H1 (cell line): ENCODE data around the gene SYTL5. TPM values are rescaled to one million over a fixed set of nuclear protein-coding genes. Genes with fewer than 3 reads are reported as not detected.

ENCODE experiments used
- CBX8 ChIP-seq: fragments of 300-800, 300-1000 bp; sonication (generic); IDR thresholded peaks from 2 replicates; pipeline ENCODE4 v1.7.1; 2016; ENCODE audit warnings: low read depth, low read length, borderline replicate concordance
- GTF2F1 ChIP-seq: IDR thresholded peaks from 2 replicates; pipeline ENCODE4 v1.6.1; 2012; ENCODE audit warnings: low read depth, low read length, improper control_type of control experiment, borderline replicate concordance
- SIX5 ChIP-seq: IDR thresholded peaks from 2 replicates; pipeline ENCODE4 v1.6.1; 2011; ENCODE audit warnings: mild to moderate bottlenecking, low read depth, low read length
- SP2 ChIP-seq: IDR thresholded peaks from 2 replicates; pipeline ENCODE4 v1.6.1; 2012; ENCODE audit warnings: mild to moderate bottlenecking, low read length, inconsistent platforms
- TBP ChIP-seq: IDR thresholded peaks from 2 replicates; pipeline ENCODE4 v1.6.1; 2011; ENCODE audit warnings: low read depth, low read length, improper control_type of control experiment
- polyA plus RNA-seq, 7 experiments: library from polyadenylated mRNA; depleted of rRNA in 3 of 7; stranded (reverse) in 5 of 7; unstranded in 2 of 7; fragments of >200 nt in 5 of 7; fragments of 200-250 nt in 2 of 7; gene quantifications; 1 replicate in 5 of 7; 2 replicates in 1 of 7; 4 replicates in 1 of 7; pipeline versions ENCODE4 v1.2.1 to v1.2.3, GENCODE V29; 2011 to 2013; ENCODE audit warnings: missing spikeins in 2 of 7, mixed read lengths in 2 of 7
- total RNA-seq: library from RNA; stranded (reverse); fragmentation: NEBNext Ultra II Directional; extraction: Animal tissue kit (Norgen Biotek cat#: 25700); gene quantifications from 2 replicates; pipeline ENCODE4 v1.2.1, GENCODE V29; 2021

SYTL5 gene
- total and polyA plus RNA-seq, 2 of the 8 experiments (the other 6 are each of a cell fraction or from before 2014, with no cell fraction given), result 0.15 to 0.52 TPM

DNA sequence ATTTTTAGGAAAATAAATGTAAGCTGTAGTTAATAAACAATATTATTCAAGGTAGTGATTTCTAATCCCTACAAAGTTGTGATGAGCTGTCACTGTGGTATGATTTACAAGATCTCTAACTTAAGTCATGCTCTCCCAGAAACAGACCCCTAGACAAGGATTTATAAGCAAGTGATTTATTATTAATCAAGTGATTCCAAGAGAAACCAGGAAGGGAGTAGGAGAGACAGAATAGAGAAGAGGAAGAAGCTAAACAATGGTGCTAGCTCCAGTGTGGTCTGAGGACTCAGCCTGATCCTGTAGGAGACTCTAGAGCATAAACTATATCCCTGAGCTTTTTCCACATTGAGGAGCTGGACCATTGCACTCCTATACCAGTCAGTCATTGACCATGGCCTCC, 73.1 kb downstream of the SYTL5 start (continued):
- no peak for TF ChIP-seq SP2
- TF ChIP-seq TBP, result no peak
- no peak for TF ChIP-seq GTF2F1
- no peak for TF ChIP-seq CBX8
- TF ChIP-seq SIX5, result no peak
- TF ChIP-seq, all 59 proteins: peak for 0
